HEK293 (cell line): ENCODE measurements around the gene RNF169.
A peak's percentile ranks its signal among the peaks of the same experiment; 100 is the strongest.

Experiments used
- CTCF ChIA-PET: fragments of 350-600 bp; formaldehyde crosslinking; extraction: SDS; loops from one replicate; lab custom pipeline; 2021; ENCODE audit warnings: antibody characterized with exemption; lab: Yijun Ruan, JAX
- POLR2A ChIA-PET: fragments of 300-600 bp; formaldehyde crosslinking; extraction: SDS; loops from one replicate; lab custom pipeline; 2020; ENCODE audit warnings: antibody characterized with exemption, inconsistent platforms; lab: Yijun Ruan, JAX
- H3K27ac ChIP-seq: fragments of 200-500 bp; sonication (Bioruptor generic); 2 replicates; pipeline ENCODE4 v1.5.1; 2014; ENCODE audit warnings: low read depth, low read length, control low read depth, inconsistent platforms; ENCODE audit errors: extremely low read depth
- H3K36me3 ChIP-seq, 2 experiments: fragments of 200-500 bp in 1 of 2; sonication (Bioruptor generic) in 1 of 2; 1 replicate in 1 of 2; 2 replicates in 1 of 2; pipeline ENCODE4 v1.5.1; 2014 to 2017; ENCODE audit warnings: inconsistent platforms in 2 of 2, low read length in 2 of 2; ENCODE audit not compliant: control insufficient read depth in 2 of 2, insufficient read depth in 1 of 2
- H3K4me1 ChIP-seq: fragments of 200-500 bp; sonication (Bioruptor generic); 2 replicates; pipeline ENCODE4 v1.5.1; 2014; ENCODE audit warnings: mild to moderate bottlenecking, low read length, inconsistent platforms; ENCODE audit not compliant: control insufficient read depth, insufficient read depth
- H3K4me3 ChIP-seq: 2 replicates; pipeline ENCODE4 v1.5.1; 2011; ENCODE audit warnings: low read depth, mild to moderate bottlenecking, control low read depth, low read length, moderate library complexity
- H3K9me3 ChIP-seq: fragments of 200-500 bp; sonication (Bioruptor generic); 2 replicates; pipeline ENCODE4 v1.5.1; 2014; ENCODE audit warnings: low read depth, low read length, inconsistent platforms; ENCODE audit not compliant: control insufficient read depth, insufficient read depth
- PRDM1 ChIP-seq: fragments of 450-650 bp; formaldehyde crosslinking; IDR thresholded peaks from 2 replicates; pipeline ENCODE4; 2016; ENCODE audit warnings: missing biosample characterization, missing genetic modification characterization
- REPIN1 ChIP-seq: fragments of 450-650 bp; formaldehyde crosslinking; IDR thresholded peaks from 2 replicates; pipeline ENCODE4 v1.5.1; 2017; ENCODE audit warnings: missing biosample characterization, missing genetic modification characterization, low read depth
- TCF7L2 ChIP-seq: IDR thresholded peaks from 2 replicates; pipeline ENCODE4 v1.6.1; 2011; ENCODE audit warnings: low read depth, mild to moderate bottlenecking, inconsistent platforms, low read length, moderate library complexity, borderline replicate concordance
- ZBTB26 ChIP-seq: fragments of 450-650 bp; formaldehyde crosslinking; optimal IDR thresholded peaks from 2 replicates; pipeline ENCODE3; 2016; ENCODE audit warnings: missing biosample characterization, mild to moderate bottlenecking, missing genetic modification characterization
- ZNF19 ChIP-seq: fragments of 450-650 bp; formaldehyde crosslinking; IDR thresholded peaks from 2 replicates; pipeline ENCODE4; 2016; ENCODE audit warnings: missing biosample characterization, missing genetic modification characterization, low read depth
- ZNF449 ChIP-seq: fragments of 450-650 bp; formaldehyde crosslinking; IDR thresholded peaks from 2 replicates; pipeline ENCODE4 v1.5.1; 2017; ENCODE audit warnings: missing biosample characterization, mild to moderate bottlenecking, missing genetic modification characterization, moderate library complexity
- ZNF629 ChIP-seq: fragments of 450-650 bp; formaldehyde crosslinking; IDR thresholded peaks from 2 replicates; pipeline ENCODE4 v1.5.1; 2017; ENCODE audit warnings: missing biosample characterization, missing genetic modification characterization
- ZNF776 ChIP-seq: fragments of 450-650 bp; formaldehyde crosslinking; IDR thresholded peaks from 2 replicates; pipeline ENCODE4 v1.5.0; 2017; ENCODE audit warnings: missing biosample characterization, missing genetic modification characterization, borderline replicate concordance
- ZSCAN23 ChIP-seq: fragments of 450-650 bp; formaldehyde crosslinking; IDR thresholded peaks from 2 replicates; pipeline ENCODE4 v1.5.1; 2016; ENCODE audit warnings: missing biosample characterization, missing genetic modification characterization
- TF ChIP-seq, protein P1 (sequence below): fragments of 450-650 bp; IDR thresholded peaks from 2 replicates; pipeline ENCODE4 v1.5.1; 2018; ENCODE audit warnings: missing biosample characterization, missing genetic modification characterization

Gene RNF169

DNA sequence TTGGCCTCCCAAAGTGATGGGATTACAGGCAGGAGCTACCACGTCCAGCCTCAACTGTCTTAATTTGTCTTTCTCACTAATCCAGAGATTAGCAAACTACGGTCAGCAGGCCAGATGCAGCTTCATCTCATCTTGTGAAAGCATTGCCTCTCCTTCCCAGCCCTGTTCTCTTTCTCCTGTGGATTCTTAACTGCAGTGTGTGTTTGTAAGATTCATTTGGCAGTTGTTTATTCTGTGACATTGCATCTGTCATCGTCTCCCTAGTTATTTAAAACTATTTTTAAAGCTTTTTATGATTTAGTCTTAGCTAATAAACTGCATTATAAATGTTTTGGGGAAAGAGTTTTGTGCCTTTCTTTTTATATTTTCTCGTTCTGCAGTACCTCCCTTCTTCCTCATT lies 29.2 kb downstream of the RNF169 start:
- Histone ChIP-seq H3K27ac (no peak overlapping the region), H3K4me3 (no peak overlapping the region)

DNA sequence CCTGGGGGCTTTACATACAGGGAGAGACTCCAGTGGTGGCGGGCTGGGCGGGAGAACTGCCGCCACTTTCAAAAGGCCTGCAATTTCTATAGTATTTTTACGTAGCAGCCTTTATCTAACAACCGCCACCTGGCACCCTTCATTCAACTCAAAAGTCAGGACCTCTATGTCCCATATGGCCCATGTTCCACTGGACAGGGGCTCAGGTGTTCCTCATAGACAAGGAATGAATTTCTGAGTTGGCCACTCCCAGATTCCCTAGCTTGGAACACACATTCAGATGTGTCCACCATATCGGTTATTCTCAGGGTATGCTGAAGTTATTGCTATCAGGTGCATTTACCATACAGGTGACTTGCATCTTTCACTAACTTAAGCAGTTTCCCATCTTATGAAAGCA lies 29.9 kb downstream of the RNF169 start:
- H3K9me3 ChIP-seq: no peaks in the 10 kb centered on the region
- POLR2A ChIA-PET: no interaction called here
- CTCF ChIA-PET: no interaction called here
- no peaks in the 10 kb centered on the region for H3K4me1 ChIP-seq
- H3K4me3 ChIP-seq: no peak overlapping the region
- no peak overlapping the region for H3K27ac ChIP-seq
- H3K36me3 ChIP-seq: no peaks in the 10 kb centered on the region
- TF ChIP-seq ZNF449 (tag by site-specific recombination) (no peak), REPIN1 (no peak)

More for the DNA sequence above, 29.2 kb downstream of the RNF169 start:
- POLR2A ChIA-PET: no interaction called here
- no peaks in the 10 kb centered on the region for H3K4me1 ChIP-seq
- no peaks in the 10 kb centered on the region for H3K36me3 ChIP-seq
- no peak for TF ChIP-seq ZNF19 (tag by site-specific recombination)
- CTCF ChIA-PET: no interaction called here
- H3K9me3 ChIP-seq: no peaks in the 10 kb centered on the region

- ChIA-PET CTCF (no interaction called here), POLR2A (no interaction called here)
- no peak overlapping the region for H3K4me3 ChIP-seq
- TF ChIP-seq ZNF776 (no peak), ZBTB26 (no peak)
- no peaks in the 10 kb centered on the region for H3K4me1 ChIP-seq
- H3K36me3 ChIP-seq: no peaks in the 10 kb centered on the region
- H3K27ac ChIP-seq: no peak overlapping the region
- no peaks in the 10 kb centered on the region for H3K9me3 ChIP-seq
Measured at GRCh38 chr11:74780248-74781005, 31.8 kb downstream of the RNF169 start.

- no peak overlapping the region for H3K4me3 ChIP-seq
- no peak overlapping the region for H3K27ac ChIP-seq
- TF ChIP-seq PRDM1 (tag by site-specific recombination) (0 out of 2 replicates have a peak, but pooled peaks have one; percentile 5), ZNF629 (tag by site-specific recombination) (no peak), TCF7L2 (no peak), ZSCAN23 (tag by site-specific recombination) (no peak)
- TF ChIP-seq, protein P1, sequence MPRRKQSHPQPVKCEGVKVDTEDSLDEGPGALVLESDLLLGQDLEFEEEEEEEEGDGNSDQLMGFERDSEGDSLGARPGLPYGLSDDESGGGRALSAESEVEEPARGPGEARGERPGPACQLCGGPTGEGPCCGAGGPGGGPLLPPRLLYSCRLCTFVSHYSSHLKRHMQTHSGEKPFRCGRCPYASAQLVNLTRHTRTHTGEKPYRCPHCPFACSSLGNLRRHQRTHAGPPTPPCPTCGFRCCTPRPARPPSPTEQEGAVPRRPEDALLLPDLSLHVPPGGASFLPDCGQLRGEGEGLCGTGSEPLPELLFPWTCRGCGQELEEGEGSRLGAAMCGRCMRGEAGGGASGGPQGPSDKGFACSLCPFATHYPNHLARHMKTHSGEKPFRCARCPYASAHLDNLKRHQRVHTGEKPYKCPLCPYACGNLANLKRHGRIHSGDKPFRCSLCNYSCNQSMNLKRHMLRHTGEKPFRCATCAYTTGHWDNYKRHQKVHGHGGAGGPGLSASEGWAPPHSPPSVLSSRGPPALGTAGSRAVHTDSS (tag by site-specific recombination): no peak
- H3K4me1 ChIP-seq: no peaks in the 10 kb centered on the region
- ChIA-PET CTCF (interaction anchor here (1.5 kb wide), 1 partner anchor 44 kb away, joined by 4 read pairs; no protein-coding TSS in a partner anchor), POLR2A (no interaction called here)
- H3K9me3 ChIP-seq: no peaks in the 10 kb centered on the region
- H3K36me3 ChIP-seq: no peaks in the 10 kb centered on the region
Measured at GRCh38 chr11:74783241-74783871, 34.7 kb downstream of the RNF169 start.
